NCI-H2196 treated with DMSO at 0.1 percent for 48 hours (cell line): ENCODE results near the gene TAOK2.
"Not testable (repeated sequence)": the region's sequence is repeated elsewhere in the genome, so short reads cannot be mapped to it uniquely, and the experiment has no call there.

Experiments
- DNase-seq: peaks from one replicate; lab custom pipeline; 2025; ENCODE audit not compliant: unreplicated experiment; lab: John Stamatoyannopoulos, UW

Gene TAOK2

GRCh38 chr16:30018731-30019158 lies 45.1 kb downstream of the TAOK2 start:
- peak; percentile 27 for DNase-seq

- DNase-seq = no peak
These were observed 49.2 kb downstream of the TAOK2 start, which contains the start of gene C16orf92 for GRCh38 chr16:30022887-30023286. Gene C16orf92, plus strand, starts transcription at chr16:30023198. Its CDS starts 143 bp downstream, at chr16:30023341.

- no peak for DNase-seq
These were observed 49.9 kb downstream of the TAOK2 start for GRCh38 chr16:30023586-30023985.

GRCh38 chr16:30024451-30024850 lies 50.8 kb downstream of the TAOK2 start:
- no peak for DNase-seq

DNA sequence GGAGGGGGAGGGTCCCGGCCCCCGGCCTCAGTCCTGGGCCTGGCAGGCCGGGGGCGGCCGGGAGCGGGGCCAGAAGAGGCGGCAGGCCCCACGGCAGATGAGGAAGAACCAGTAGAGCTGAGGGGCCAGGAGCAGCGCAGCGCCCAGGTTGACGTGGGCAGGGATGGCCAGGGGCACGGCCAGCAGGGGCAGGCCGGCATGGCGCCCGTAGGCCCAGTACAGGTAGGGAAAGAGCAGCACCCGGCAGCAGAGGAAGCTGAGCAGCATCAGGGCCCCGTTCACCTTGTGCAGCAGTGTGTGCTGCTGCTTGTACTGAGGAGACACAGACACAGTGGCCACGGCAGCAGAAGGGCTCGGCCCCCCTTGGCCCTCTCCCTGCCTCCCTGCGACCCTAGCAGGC lies 51.5 kb downstream of the TAOK2 start:
- DNase-seq = no peak

GRCh38 chr16:30025574-30025973 lies 51.9 kb downstream of the TAOK2 start:
- no peak for DNase-seq

- no peak for DNase-seq
These were observed 52.8 kb downstream of the TAOK2 start for GRCh38 chr16:30026449-30026848.

DNA sequence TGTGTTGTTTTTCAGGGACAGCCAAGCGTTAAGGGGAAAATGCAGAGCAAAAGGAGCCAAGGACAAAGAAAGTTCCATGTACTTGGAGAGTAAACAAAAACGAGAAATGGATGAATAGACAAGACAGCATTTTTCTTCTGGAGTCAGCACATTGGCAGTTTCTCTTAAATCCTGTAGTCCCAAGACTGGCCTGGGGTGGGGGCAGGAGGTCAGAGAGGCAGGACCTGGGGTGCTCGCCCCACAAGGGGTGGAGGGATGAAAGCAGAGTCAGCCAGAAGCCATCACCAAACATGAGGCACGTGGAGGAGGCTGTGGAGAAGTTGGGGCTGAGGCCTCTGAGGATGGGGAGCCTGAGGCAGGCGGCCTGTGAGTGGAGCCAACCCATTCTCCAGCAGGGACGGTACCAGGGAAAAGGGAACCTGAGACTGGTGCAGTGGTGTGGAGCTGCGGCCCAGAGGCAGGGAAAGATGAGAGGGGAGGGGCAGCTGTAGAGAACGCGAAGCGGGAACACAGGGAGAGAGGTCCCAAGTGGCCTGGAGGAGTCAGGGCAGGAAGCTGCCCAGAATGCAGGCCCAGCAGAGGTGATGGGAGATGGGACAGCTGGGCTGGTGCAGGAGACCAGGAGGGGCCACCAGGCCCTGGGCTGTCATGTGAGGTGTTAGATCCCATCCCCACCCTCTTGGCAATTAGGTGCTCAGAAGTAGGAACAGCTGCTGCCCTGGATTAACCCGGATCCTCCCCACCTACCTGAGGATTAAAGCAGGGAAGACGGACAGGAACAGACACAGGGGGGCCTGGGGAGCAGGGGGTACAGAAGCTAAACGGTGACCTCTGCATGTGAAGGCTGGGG lies 54.1 kb downstream of the TAOK2 start:
- DNase-seq = no peak

DNA sequence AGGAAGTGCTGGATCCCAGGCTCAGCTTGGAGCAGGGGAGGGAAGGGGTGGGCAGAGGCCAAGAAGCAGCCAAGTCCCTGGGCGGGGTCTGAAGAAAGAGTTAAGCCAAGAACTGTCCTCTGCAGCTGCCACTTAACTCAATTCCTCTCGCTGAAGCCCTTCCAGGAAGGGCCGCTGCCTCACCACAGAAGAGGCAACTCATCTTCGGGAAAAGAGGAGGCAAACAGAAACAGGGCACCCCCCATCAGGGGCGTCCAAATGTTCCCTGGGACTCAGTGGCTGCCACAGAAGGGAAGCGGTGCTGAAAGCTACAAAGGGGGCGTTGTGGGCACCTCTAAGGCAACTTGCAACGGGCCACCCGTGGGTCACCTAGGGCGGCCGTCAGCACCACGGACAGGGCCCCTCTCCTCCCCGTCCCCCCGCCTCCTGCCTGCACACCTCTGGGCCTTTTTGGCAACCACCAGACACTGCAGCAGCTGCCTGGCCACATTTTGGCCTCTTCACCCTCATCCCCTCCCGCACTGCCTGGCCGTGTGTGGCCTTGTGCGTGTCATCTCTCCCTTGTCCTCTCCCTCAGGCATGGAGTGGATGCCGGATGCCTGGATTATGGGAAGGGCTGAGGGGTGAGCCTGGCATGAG lies 54.9 kb downstream of the TAOK2 start:
- DNase-seq = no peak

DNA sequence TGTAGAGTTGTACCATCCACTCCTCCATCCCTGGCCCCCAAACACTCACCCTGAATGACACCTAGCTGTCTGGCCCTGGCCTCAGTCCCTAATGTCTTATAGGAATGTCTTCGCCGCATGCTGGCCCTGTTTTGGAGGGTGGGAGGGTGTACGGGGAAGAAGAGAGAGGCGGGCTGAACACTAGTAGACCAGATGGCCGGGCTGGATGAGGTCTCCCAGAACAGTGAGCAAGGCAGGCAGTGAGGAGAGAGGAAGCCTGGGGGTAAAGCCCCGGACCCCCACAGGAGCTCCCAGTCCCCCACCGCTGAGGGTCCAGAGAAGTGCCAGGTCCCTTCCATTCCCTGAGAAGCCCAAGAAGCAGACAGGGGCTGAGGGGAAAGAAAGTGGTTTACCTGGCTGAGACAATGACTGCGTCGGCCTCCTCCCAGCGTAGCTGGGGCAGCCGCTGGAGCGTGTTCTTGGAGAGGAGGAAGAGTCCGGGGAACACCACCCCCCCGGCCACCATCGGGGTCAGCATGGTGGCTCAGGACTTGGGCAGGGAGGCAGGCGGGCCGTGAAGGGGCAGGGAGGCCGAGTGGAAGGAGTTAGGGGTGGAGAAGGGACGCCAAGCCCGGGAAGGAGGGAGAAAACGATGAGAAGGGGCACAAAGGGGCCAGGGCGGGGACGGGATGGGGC lies 56.5 kb downstream of the TAOK2 start:
- DNase-seq = no peak

- no peak for DNase-seq
These were observed 57.3 kb downstream of the TAOK2 start, which contains the start of gene TLCD3B for GRCh38 chr16:30030841-30031413. Gene TLCD3B, minus strand, starts transcription at chr16:30031271. Its CDS starts 744 bp downstream, at chr16:30030527.

- DNase-seq = no peak
These were observed 57.8 kb downstream of the TAOK2 start for GRCh38 chr16:30031477-30031918.

DNA sequence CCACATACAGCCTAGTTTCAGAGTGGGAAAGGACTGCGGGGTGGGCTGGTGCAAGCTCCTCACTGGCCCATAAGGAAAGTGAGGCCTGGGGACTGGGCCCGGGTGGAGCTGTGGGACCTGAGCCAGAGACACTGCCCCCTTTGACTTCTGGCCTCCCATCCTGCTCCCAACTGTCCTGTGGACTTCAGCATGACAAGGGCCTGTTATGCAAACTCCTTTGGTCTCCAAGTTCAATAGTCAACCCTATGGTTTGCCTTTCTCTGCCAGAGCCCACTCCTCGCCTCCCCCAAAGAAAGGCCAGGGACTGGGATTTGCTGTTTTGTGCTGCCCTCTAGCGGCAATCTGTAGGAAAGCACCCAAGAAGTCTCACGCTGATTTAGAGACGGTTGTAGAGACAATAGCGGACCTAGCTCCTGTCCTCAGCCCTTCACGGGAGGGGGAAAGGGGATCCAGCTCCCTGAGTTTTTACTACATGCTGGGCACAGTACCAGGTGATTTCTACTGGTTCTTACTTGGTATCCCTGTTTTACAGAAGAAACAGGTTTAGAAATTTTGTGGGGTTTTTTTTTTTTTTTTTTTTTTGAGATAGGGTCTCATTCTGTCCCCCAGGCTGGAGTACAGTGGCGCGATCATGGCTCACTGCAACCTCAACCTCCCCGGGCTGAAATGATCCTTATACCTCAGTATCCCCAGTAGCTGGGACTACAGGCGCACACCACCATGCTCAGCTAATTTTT lies 58.6 kb downstream of the TAOK2 start:
- peak; percentile 57 for DNase-seq

DNA sequence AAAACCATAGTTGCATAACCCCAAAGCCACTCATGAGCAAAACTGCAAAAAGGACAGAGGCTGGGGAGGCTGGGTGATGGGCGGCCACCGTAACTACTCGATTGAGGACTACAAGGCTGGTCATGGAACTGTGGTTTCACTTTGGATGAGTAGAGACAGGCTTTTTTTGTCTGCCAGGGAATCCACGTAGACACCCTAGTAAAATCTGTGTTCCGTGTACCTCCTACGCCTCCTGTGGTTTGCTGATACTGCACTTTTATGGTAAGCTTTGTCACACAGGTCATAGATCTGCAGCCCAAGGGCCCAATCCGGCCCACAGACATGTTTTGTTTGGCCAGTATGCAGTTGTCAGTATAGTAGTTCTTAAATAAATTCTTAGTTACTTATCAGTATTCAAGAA lies 59.6 kb downstream of the TAOK2 start:
- no peak for DNase-seq

- DNase-seq = no peak
These were observed 66.6 kb downstream of the TAOK2 start for GRCh38 chr16:30040221-30040620.

- not testable (repeated sequence) for DNase-seq
These were observed 67.0 kb downstream of the TAOK2 start for GRCh38 chr16:30040690-30041089.

DNA sequence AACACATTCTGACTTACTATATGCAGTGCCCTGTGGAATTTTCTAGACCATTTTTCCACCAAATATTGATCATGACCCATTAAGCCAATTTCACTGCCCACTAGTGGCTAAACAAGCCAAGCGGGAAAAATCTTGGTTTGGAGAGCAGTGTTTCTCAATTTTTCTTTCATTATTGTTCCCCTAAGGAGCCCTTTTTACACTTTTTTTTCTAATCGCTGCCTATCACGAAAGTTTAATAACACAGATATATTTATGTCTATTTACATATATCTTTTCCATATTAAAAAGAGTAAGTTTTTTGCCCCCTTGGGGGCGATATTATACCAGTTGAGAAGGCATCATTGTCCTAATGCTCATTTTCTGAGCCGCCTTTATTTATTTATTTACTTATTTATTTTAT lies 68.2 kb downstream of the TAOK2 start:
- DNase-seq = no peak
